Endothelial cell of umbilical vein (primary cell): ENCODE data around the gene EXOC6B. TPM values are rescaled to one million over a fixed set of nuclear protein-coding genes. Genes with fewer than 3 reads are reported as not detected.

Experiments used
- BruUV-seq: library from RNA; stranded (reverse); fragments of 400-500 nt; replicated peaks from 2 replicates; lab custom pipeline; 2021; lab: Mats Ljungman, UMichigan
- CTCF ChIA-PET: fragments of 300-600, 350-600 bp; sonication (Branson Sonifier 250); formaldehyde crosslinking; loops from one replicate; lab custom pipeline; 2021; ENCODE audit warnings: antibody characterized with exemption, inconsistent platforms; lab: Charles Lee
- POLR2A ChIA-PET: fragments of 300-600, 350-600 bp; sonication (Branson Sonifier 250); formaldehyde crosslinking; loops from one replicate; lab custom pipeline; 2021; ENCODE audit warnings: antibody characterized with exemption, inconsistent platforms; lab: Charles Lee
- DNase-seq: peaks from one replicate; pipeline ENCODE4 v3.0.0-alpha.2; 2011; ENCODE audit warnings: low read depth, low spot score
- FAIRE-seq: peaks from 2 replicates; lab custom pipeline; 2011; peaks lifted over from hg19 to GRCh38; lab: Jason Lieb, UNC
- H2AFZ ChIP-seq: 2 replicates; pipeline ENCODE4 v1.6.0; 2012; ENCODE audit warnings: low read depth, low read length, control low read depth, inconsistent platforms
- H3K27ac ChIP-seq: 2 replicates; pipeline ENCODE4 v1.5.1; 2011; ENCODE audit warnings: low read depth, mild to moderate bottlenecking, control low read depth, low read length, moderate library complexity; ENCODE audit not compliant: insufficient read depth
- H3K27me3 ChIP-seq, 2 experiments: 2 replicates each; pipeline versions ENCODE4 v1.6.0 to v1.6.1; 2011; ENCODE audit warnings: low read length in 2 of 2, mixed read lengths in 1 of 2; ENCODE audit not compliant: control insufficient read depth in 2 of 2, insufficient read depth in 2 of 2
- H3K36me3 ChIP-seq, 2 experiments: 2 replicates in 1 of 2; 3 replicates in 1 of 2; pipeline ENCODE4 v1.5.1; 2011; ENCODE audit warnings: low read length in 2 of 2, mild to moderate bottlenecking in 1 of 2, moderate library complexity in 1 of 2; ENCODE audit not compliant: control insufficient read depth in 2 of 2, insufficient read depth in 2 of 2; ENCODE audit errors: extremely low read depth in 1 of 2
- H3K4me1 ChIP-seq: 3 replicates; pipeline ENCODE4 v1.5.1; 2011; ENCODE audit warnings: mild to moderate bottlenecking, low read length; ENCODE audit not compliant: control insufficient read depth, insufficient read depth; ENCODE audit errors: extremely low read depth
- H3K4me2 ChIP-seq: 2 replicates; pipeline ENCODE4 v1.6.1; 2011; ENCODE audit warnings: low read length, control low read depth, mixed read lengths; ENCODE audit not compliant: insufficient read depth
- H3K4me3 ChIP-seq, 3 experiments: fragments of 200-600 bp in 1 of 3; sonication (generic), shearing (Covaris generic) in 1 of 3; replicated peaks in 1 of 3; 2 replicates each; pipeline ENCODE4 v1.5.1; 2011 to 2016; ENCODE audit warnings: control low read depth in 3 of 3, low read length in 3 of 3, mild to moderate bottlenecking in 2 of 3, inconsistent platforms in 1 of 3, low read depth in 1 of 3, moderate library complexity in 1 of 3; ENCODE audit not compliant: insufficient read depth in 1 of 3
- H3K79me2 ChIP-seq: 2 replicates; pipeline ENCODE4 v1.6.0; 2012; ENCODE audit warnings: low read length, inconsistent platforms; ENCODE audit not compliant: control insufficient read depth, insufficient read depth
- H3K9ac ChIP-seq: replicated peaks from 2 replicates; pipeline ENCODE3; 2011; ENCODE audit warnings: low read length, control low read depth; ENCODE audit not compliant: insufficient read depth; ENCODE audit errors: extremely low read depth
- H3K9me1 ChIP-seq: replicated peaks from 3 replicates; pipeline ENCODE4 v1.6.0; 2011; ENCODE audit warnings: mild to moderate bottlenecking, low read length; ENCODE audit not compliant: control insufficient read depth, insufficient read depth; ENCODE audit errors: extremely low read depth
- H3K9me3 ChIP-seq: replicated peaks from 2 replicates; pipeline ENCODE4 v1.5.1; 2012; ENCODE audit warnings: low read length, inconsistent platforms; ENCODE audit not compliant: control insufficient read depth, insufficient read depth
- H4K20me1 ChIP-seq: replicated peaks from 2 replicates; pipeline ENCODE3; 2011; ENCODE audit warnings: mild to moderate bottlenecking, low read length; ENCODE audit not compliant: control insufficient read depth, insufficient read depth; ENCODE audit errors: extremely low read depth
- CTCF ChIP-seq, 2 donors: IDR thresholded peaks; 1 replicate in 1 of 2; 2 replicates in 1 of 2; pipeline ENCODE4 v1.5.1; 2011; ENCODE audit warnings: low read length in 2 of 2, mild to moderate bottlenecking in 2 of 2, moderate library complexity in 2 of 2, control low read depth in 1 of 2, inconsistent platforms in 1 of 2, low read depth in 1 of 2; ENCODE audit not compliant: insufficient read depth in 1 of 2; ENCODE audit errors: extremely low read depth in 1 of 2
- EZH2 ChIP-seq: IDR thresholded peaks from 2 replicates; pipeline ENCODE4 v1.6.1; 2012; ENCODE audit warnings: borderline replicate concordance, low read depth, mild to moderate bottlenecking, moderate library complexity, low read length, inconsistent platforms; ENCODE audit not compliant: severe bottlenecking
- FOS ChIP-seq: IDR thresholded peaks from 2 replicates; pipeline ENCODE4 v1.6.1; 2011; ENCODE audit warnings: mild to moderate bottlenecking, low read length, moderate library complexity, borderline replicate concordance; ENCODE audit not compliant: insufficient read depth
- GATA2 ChIP-seq: IDR thresholded peaks from 2 replicates; pipeline ENCODE4 v1.7.0; 2011; ENCODE audit warnings: low read depth, mild to moderate bottlenecking, moderate library complexity, mixed read lengths, low read length; ENCODE audit not compliant: insufficient read length, insufficient read depth
- JUN ChIP-seq: IDR thresholded peaks from 2 replicates; pipeline ENCODE4 v1.6.1; 2011; ENCODE audit warnings: borderline replicate concordance, low read depth; ENCODE audit not compliant: insufficient read length, insufficient read depth
- MAX ChIP-seq: IDR thresholded peaks from 2 replicates; pipeline ENCODE4 v1.6.1; 2011; ENCODE audit not compliant: insufficient read depth, insufficient read length
- MYC ChIP-seq: IDR thresholded peaks from one replicate; pipeline ENCODE4 v1.6.1; 2011; ENCODE audit warnings: mild to moderate bottlenecking, low read depth, low read length
- POLR2A ChIP-seq: IDR thresholded peaks from 2 replicates; pipeline ENCODE4 v1.6.1; 2012; ENCODE audit warnings: low read depth, mild to moderate bottlenecking, control low read depth, low read length
- POLR2AphosphoS5 ChIP-seq: IDR thresholded peaks from 2 replicates; pipeline ENCODE4 v1.6.1; 2012; ENCODE audit warnings: low read depth, mild to moderate bottlenecking, control low read depth, low read length, moderate library complexity; ENCODE audit not compliant: insufficient read depth
- dilution Hi-C: fragments of 300-500 bp; cut with MboI; formaldehyde crosslinking; loops from one replicate; pipeline ENCODE4 v1.15.0; 2019; ENCODE audit warnings: low sequenced_read_pairs; ENCODE audit not compliant: extremely low pct_ligation_motif_present
- intact Hi-C: fragments of 100-400 bp; cut with micrococcal nuclease; formaldehyde crosslinking; loops from one replicate; pipeline ENCODE4 v1.10.0; 2022
- polyA plus RNA-seq, 4 experiments: library from polyadenylated mRNA; depleted of rRNA in 3 of 4; stranded (reverse) in 3 of 4; unstranded in 1 of 4; fragments of >200 nt; gene quantifications; 2 replicates each; pipeline versions ENCODE4 v1.2.1 to v1.2.3, GENCODE V29; 2011 to 2012; ENCODE audit warnings: missing spikeins in 1 of 4
- total RNA-seq: library from RNA; stranded (reverse); gene quantifications from 2 replicates; pipeline ENCODE4 v1.2.3, GENCODE V29; 2021

Gene EXOC6B
- total and polyA plus RNA-seq, 2 donors (not counting 3 experiments of a cell fraction or from before 2014, with no cell fraction given), result 10.8 to 34.8 TPM

GRCh38 chr2:72183466-72183865 lies 642.4 kb downstream of the EXOC6B start:
- dilution Hi-C loops, result no loop called here
- CTCF ChIA-PET, result interaction anchor here (1.5 kb wide), 1 partner anchor 68 kb away, joined by 3 read pairs; no protein-coding TSS in a partner anchor

More at GRCh38 chr2:72183466-72183865, 642.4 kb downstream of the EXOC6B start:
- POLR2A ChIA-PET, result no interaction called here
- Histone ChIP-seq H2AFZ (no peak overlapping the region), H3K9me1 (no peaks in the 10 kb centered on the region), H3K4me2 (no peak overlapping the region), H3K4me1 (no peaks in the 10 kb centered on the region), H3K9ac (no peak overlapping the region), H4K20me1 (no peaks in the 10 kb centered on the region), H3K79me2 (no peaks in the 10 kb centered on the region), H3K27me3 (no peaks in the 10 kb centered on the region), H3K27ac (no peak overlapping the region), H3K9me3 (no peaks in the 10 kb centered on the region), H3K36me3 (no peaks in the 10 kb centered on the region), H3K4me3 (no peak overlapping the region)
- no peak for TF ChIP-seq CTCF (IDR thresholded peaks at IDR 0.05; ENCODE audit: extremely low read depth in 1 of 2, insufficient read depth in 1 of 2, low read depth in 1 of 2, low read length in 2 of 2)
- no peak for TF ChIP-seq FOS
- TF ChIP-seq MYC, result no peak
- no peak for TF ChIP-seq POLR2A
- no peak for TF ChIP-seq EZH2
- TF ChIP-seq JUN, result no peak
- TF ChIP-seq POLR2AphosphoS5, result no peak
- TF ChIP-seq GATA2, result no peak
- TF ChIP-seq MAX, result no peak
- intact Hi-C loops, result no loop called here
- no peak for DNase-seq
- no TSS peak for BruUV-seq
- no peak for FAIRE-seq
